ENCODE data around the gene ABI3BP.

DNA sequence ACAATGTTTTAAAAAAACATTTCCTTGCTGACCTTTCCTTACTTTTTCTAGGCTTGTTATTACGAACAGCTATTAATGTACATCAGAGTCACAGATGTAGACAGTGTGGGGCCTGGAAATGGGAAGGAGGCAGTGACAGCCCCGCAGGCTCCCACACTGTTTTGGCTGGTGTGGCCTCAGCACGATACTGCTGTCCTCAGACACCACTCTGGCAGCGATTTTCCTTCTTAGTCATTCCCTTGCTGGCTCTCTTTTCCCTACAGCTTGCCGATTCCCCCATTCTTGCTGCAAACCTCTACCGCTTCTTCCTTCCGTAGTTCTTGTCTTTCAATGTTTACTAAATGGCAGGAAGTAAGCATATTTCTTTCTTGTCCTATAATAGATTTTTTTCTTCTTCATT, 113.1 kb downstream of the ABI3BP start:
- TF ChIP-seq POLR2A (IDR thresholded peaks at IDR 0.05): no peak
- no peak for TF ChIP-seq CTCF (IDR thresholded peaks at IDR 0.05)

Data from Peyer's patch (tissue), 4 donors.